Body of pancreas (tissue), 4 donors: ENCODE measurements around the gene PBX1.

Source experiments
- POLR2A ChIP-seq, 3 donors: fragments of 450-650 bp; IDR thresholded peaks; one replicate each; pipeline ENCODE4 v1.6.1; 2016; ENCODE audit warnings: antibody characterized with exemption in 3 of 3, mild to moderate bottlenecking in 2 of 3
- TF ChIP-seq, protein P1 (sequence below), 7 experiments: fragments of 450-650 bp in 4 of 7; fragments of 200-600 bp in 3 of 7; sonication (generic) in 3 of 7; IDR thresholded peaks; one replicate each; pipeline ENCODE4 v1.5.1; 2016 to 2019; ENCODE audit warnings: antibody characterized with exemption in 7 of 7

DNA sequence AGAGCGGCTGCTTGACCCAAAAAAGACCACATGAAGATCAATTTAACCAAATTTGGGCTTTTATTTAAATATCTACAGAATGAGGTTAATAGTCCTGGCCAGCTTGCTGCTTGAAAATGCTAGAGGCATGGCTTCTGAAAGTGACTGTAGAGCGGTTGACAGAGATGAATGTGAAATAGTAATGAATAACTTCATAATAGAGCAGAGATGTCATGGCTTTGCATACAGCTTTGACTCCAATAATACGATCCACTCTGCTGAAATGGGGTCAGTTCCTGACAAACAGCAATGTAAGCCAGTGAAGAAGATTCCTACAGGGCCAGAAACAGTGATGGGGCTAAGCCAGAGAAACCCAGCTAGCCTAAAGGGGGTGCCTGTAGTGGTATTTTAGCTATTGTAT lies 183.8 kb downstream of the PBX1 start:
- no peak for TF ChIP-seq POLR2A (IDR thresholded peaks at IDR 0.05)
- TF ChIP-seq, protein P1, sequence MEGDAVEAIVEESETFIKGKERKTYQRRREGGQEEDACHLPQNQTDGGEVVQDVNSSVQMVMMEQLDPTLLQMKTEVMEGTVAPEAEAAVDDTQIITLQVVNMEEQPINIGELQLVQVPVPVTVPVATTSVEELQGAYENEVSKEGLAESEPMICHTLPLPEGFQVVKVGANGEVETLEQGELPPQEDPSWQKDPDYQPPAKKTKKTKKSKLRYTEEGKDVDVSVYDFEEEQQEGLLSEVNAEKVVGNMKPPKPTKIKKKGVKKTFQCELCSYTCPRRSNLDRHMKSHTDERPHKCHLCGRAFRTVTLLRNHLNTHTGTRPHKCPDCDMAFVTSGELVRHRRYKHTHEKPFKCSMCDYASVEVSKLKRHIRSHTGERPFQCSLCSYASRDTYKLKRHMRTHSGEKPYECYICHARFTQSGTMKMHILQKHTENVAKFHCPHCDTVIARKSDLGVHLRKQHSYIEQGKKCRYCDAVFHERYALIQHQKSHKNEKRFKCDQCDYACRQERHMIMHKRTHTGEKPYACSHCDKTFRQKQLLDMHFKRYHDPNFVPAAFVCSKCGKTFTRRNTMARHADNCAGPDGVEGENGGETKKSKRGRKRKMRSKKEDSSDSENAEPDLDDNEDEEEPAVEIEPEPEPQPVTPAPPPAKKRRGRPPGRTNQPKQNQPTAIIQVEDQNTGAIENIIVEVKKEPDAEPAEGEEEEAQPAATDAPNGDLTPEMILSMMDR (IDR thresholded peaks at IDR 0.05): no peak
